ENCODE measurements around the gene PADI2. TPM values are rescaled to one million over a fixed set of nuclear protein-coding genes. Genes with fewer than 3 reads are reported as not detected.

The PADI2 gene
- total RNA-seq, 4 donors from 2014 or later: 156 to 176 (median 171) TPM

GRCh38 chr1:17134034-17134433, 14.8 kb upstream of the PADI2 start:
- peaks cover 0 to 22% (median 7%) of the 10 kb centered on the region in 3 donors for H3K27me3 ChIP-seq

GRCh38 chr1:17130138-17130635, 10.9 kb upstream of the PADI2 start:
- Histone ChIP-seq H3K27me3 (peaks cover 0 to 2% (median 0%) of the 10 kb centered on the region in 3 donors), H3K4me3 (no peak overlapping the region), H3K27ac (no peak overlapping the region), H3K36me3 (no peaks in the 10 kb centered on the region), H3K4me1 (no peaks in the 10 kb centered on the region), H3K9me3 (no peaks in the 10 kb centered on the region)
- DNase-seq: no peak
- in situ Hi-C loops (cut with MboI; ENCODE audit: low sequenced_read_pairs in 4 of 4): no loop called here
- TF ChIP-seq, protein P1, sequence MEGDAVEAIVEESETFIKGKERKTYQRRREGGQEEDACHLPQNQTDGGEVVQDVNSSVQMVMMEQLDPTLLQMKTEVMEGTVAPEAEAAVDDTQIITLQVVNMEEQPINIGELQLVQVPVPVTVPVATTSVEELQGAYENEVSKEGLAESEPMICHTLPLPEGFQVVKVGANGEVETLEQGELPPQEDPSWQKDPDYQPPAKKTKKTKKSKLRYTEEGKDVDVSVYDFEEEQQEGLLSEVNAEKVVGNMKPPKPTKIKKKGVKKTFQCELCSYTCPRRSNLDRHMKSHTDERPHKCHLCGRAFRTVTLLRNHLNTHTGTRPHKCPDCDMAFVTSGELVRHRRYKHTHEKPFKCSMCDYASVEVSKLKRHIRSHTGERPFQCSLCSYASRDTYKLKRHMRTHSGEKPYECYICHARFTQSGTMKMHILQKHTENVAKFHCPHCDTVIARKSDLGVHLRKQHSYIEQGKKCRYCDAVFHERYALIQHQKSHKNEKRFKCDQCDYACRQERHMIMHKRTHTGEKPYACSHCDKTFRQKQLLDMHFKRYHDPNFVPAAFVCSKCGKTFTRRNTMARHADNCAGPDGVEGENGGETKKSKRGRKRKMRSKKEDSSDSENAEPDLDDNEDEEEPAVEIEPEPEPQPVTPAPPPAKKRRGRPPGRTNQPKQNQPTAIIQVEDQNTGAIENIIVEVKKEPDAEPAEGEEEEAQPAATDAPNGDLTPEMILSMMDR (IDR thresholded peaks at IDR 0.05 in 4 of 5, conservative IDR thresholded peaks at IDR 0.05 in 1 of 5): no peak
- TF ChIP-seq POLR2A (IDR thresholded peaks at IDR 0.05): no peak
- intact Hi-C loops (cut with DNase I; ENCODE audit: low total_unique reads): no loop called here
- ATAC-seq: no peak

More at GRCh38 chr1:17134034-17134433, 14.8 kb upstream of the PADI2 start:
- TF ChIP-seq, protein P1 (IDR thresholded peaks at IDR 0.05 in 4 of 5, conservative IDR thresholded peaks at IDR 0.05 in 1 of 5): no peak
- no peak for TF ChIP-seq POLR2A (IDR thresholded peaks at IDR 0.05)
- no peaks in the 10 kb centered on the region for H3K36me3 ChIP-seq
- H3K4me1 ChIP-seq: no peaks in the 10 kb centered on the region
- no peaks in the 10 kb centered on the region for H3K9me3 ChIP-seq
- H3K27ac ChIP-seq: no peak overlapping the region
- H3K4me3 ChIP-seq: no peak overlapping the region
- DNase-seq: no peak
- no peak for ATAC-seq
- intact Hi-C loops (cut with DNase I; ENCODE audit: low total_unique reads): no loop called here
- in situ Hi-C loops (cut with MboI; ENCODE audit: low sequenced_read_pairs in 4 of 4): no loop called here

DNA sequence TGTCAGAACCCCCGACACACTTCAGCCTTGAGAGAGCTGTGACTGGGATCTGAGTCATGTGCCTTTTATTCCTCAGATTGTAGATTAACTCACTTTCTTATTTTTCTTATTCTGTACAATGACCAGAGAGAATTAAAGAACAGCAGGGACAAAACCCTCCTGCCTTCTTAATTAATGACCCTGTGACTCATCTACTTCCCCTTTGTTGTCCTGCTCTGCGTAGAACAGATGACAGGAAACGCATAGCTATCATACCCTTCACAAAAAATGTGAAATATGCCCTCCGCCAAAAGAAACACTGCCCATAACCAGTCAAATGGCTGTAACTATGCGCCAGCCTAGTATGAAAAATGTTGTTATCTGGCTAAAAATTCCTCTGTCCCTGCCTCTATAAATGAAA, 9.1 kb upstream of the PADI2 start:
- Histone ChIP-seq H3K36me3 (no peaks in the 10 kb centered on the region), H3K27ac (no peak overlapping the region), H3K9me3 (no peaks in the 10 kb centered on the region), H3K4me1 (no peaks in the 10 kb centered on the region), H3K27me3 (no peaks in the 10 kb centered on the region), H3K4me3 (no peak overlapping the region)
- in situ Hi-C loops (cut with MboI; ENCODE audit: low sequenced_read_pairs in 4 of 4): loop anchor here (5.0 to 10.0 kb wide), 4 partner anchors 64 to 206 kb away; no protein-coding TSS in a partner anchor
- intact Hi-C loops (cut with DNase I; ENCODE audit: low total_unique reads): loop anchor here (10.0 kb wide), 1 partner anchor 306 kb away; the partner anchor contains the start of gene RCC2
- DNase-seq (no peak), ATAC-seq (peak in 1 of 2 donors; percentile 24)
- TF ChIP-seq, protein P1 (IDR thresholded peaks at IDR 0.05 in 4 of 5, conservative IDR thresholded peaks at IDR 0.05 in 1 of 5): no peak
- peak in 1 of 2 donors; percentile 22 for TF ChIP-seq POLR2A (IDR thresholded peaks at IDR 0.05)

GRCh38 chr1:17125756-17126237, 6.5 kb upstream of the PADI2 start:
- in situ Hi-C loops (cut with MboI; ENCODE audit: low sequenced_read_pairs in 4 of 4) (loop anchor here (5.0 to 10.0 kb wide), 4 partner anchors 61 to 209 kb away; no protein-coding TSS in a partner anchor), intact Hi-C loops (cut with DNase I; ENCODE audit: low total_unique reads) (loop anchor here (1.0 to 10.0 kb wide), 4 partner anchors 66 to 309 kb away; partner anchors contain the start of gene RCC2)
- no peaks in the 10 kb centered on the region for H3K36me3 ChIP-seq
- DNase-seq: peak; percentile 66 to 73
- peak; percentile 19 to 35 for ATAC-seq
- no peak overlapping the region for H3K27ac ChIP-seq
- H3K27me3 ChIP-seq: no peaks in the 10 kb centered on the region
- H3K4me1 ChIP-seq: peaks cover 13 to 20% of the 10 kb centered on the region in 2 donors
- no peak overlapping the region for H3K4me3 ChIP-seq
- TF ChIP-seq POLR2A (IDR thresholded peaks at IDR 0.05): no peak
- TF ChIP-seq, protein P1 (IDR thresholded peaks at IDR 0.05 in 4 of 5, conservative IDR thresholded peaks at IDR 0.05 in 1 of 5): peak; percentile 81 to 98 (median 94)
- H3K9me3 ChIP-seq: no peaks in the 10 kb centered on the region

All from gastrocnemius medialis (tissue), 4 donors.